Effector memory CD4-positive, alpha-beta T cell (primary cell): Measurements from ENCODE around the gene FNDC3B.
"Not testable (repeated sequence)": the region's sequence is repeated elsewhere in the genome, so short reads cannot be mapped to it uniquely, and the experiment has no call there.

Source experiments
- DNase-seq, 3 donors: peaks; one replicate each; pipeline ENCODE4 v3.0.0-alpha.2; 2020
- H3K27ac ChIP-seq: 2 replicates; pipeline ENCODE4 v1.7.0; 2013; ENCODE audit warnings: mild to moderate bottlenecking, low read length, moderate library complexity; ENCODE audit not compliant: insufficient read depth, poor library complexity, severe bottlenecking
- H3K27me3 ChIP-seq: replicated peaks from 2 replicates; pipeline ENCODE4 v1.7.0; 2013; ENCODE audit warnings: mild to moderate bottlenecking, low read length; ENCODE audit not compliant: insufficient read depth, control insufficient read depth, poor library complexity, severe bottlenecking
- H3K36me3 ChIP-seq: 2 replicates; pipeline ENCODE4 v1.7.0; 2013; ENCODE audit warnings: mild to moderate bottlenecking, low read length, moderate library complexity; ENCODE audit not compliant: control insufficient read depth, insufficient read depth
- H3K4me1 ChIP-seq: 2 replicates; pipeline ENCODE4 v1.7.0; 2013; ENCODE audit warnings: low read length, mild to moderate bottlenecking; ENCODE audit not compliant: control insufficient read depth, insufficient read depth, poor library complexity, severe bottlenecking
- H3K4me3 ChIP-seq: 2 replicates; pipeline ENCODE4 v1.7.0; 2013; ENCODE audit warnings: low read length, low read depth, mild to moderate bottlenecking; ENCODE audit not compliant: insufficient read depth, poor library complexity, severe bottlenecking
- H3K9me3 ChIP-seq: 2 replicates; pipeline ENCODE4 v1.7.0; 2013; ENCODE audit warnings: mild to moderate bottlenecking, low read length, moderate library complexity; ENCODE audit not compliant: control insufficient read depth

The FNDC3B gene

DNA sequence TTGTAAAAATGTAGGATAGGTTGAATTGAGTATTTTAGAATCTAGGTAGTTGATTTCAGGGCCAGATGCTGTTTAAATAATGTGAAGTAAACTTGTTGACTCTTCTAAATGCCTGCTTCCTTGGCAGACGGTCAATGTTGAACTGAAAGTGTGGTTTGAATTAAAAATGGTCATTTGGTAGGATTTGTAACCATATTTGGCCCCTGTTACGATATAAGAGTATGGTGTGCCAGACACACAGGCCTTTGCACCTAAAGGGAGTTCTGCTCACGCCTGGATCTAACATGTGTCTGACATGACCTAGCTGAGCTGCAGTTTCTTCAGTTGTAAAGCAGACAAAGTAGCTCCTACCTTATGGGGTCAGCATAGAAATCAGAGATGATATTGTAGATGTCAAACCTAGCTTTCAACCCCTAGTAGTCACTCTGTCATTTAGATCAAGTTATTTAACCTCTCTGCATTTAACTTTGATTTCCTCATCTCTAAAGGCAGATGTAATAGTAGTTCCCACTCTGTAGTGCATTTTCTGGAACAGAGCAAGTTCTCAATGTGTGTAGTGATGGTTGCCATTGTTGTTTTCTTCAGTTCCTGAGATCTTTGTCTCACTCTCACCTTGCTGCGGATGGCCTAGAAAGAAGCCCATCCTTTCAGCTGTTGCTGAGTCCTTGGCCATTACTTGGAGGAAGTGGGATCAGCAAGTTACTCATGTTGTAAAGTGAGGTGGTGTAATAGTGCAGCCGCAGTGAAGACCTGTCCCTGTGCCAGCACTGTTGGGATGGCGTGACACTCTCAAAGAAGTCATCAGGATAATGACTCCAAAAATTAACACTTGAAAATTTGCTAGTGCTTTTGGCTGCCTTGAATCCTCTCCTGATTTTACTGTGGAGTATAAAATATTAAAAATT lies 318.7 kb downstream of the FNDC3B start:
- H3K27me3 ChIP-seq: no peaks in the 10 kb centered on the region
- no peak for DNase-seq
- no peaks in the 10 kb centered on the region for H3K9me3 ChIP-seq
- no peak overlapping the region for H3K27ac ChIP-seq
- H3K4me1 ChIP-seq: no peaks in the 10 kb centered on the region
- H3K36me3 ChIP-seq: peaks cover 15% of the 10 kb centered on the region
- H3K4me3 ChIP-seq: no peak overlapping the region

DNA sequence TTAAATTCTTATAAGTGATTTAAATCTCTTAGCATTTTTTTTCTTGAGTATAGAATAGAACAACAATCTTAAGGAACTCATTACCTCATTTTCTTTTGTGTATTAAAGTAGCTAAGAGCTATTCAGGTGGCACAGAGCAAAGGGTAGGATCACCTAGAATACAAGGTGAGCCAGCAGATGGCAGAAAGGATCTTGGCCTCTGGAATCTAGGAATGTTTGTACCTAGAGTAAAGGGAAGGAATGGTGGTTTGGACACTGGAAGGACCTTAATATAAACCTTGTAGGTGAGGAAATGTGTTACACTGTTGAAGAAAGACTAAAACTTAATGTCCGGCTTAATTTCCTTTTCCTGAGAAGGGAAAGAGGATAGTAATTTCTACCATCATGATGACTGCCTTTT lies 319.9 kb downstream of the FNDC3B start:
- DNase-seq: no peak

GRCh38 chr3:172359996-172360395 lies 320.6 kb downstream of the FNDC3B start:
- no peak for DNase-seq
- Histone ChIP-seq H3K4me3 (no peak overlapping the region), H3K9me3 (no peaks in the 10 kb centered on the region), H3K36me3 (peaks cover 17% of the 10 kb centered on the region), H3K4me1 (no peaks in the 10 kb centered on the region), H3K27ac (no peak overlapping the region), H3K27me3 (no peaks in the 10 kb centered on the region)

More for the DNA sequence above, 319.9 kb downstream of the FNDC3B start:
- no peaks in the 10 kb centered on the region for H3K27me3 ChIP-seq
- peaks cover 17% of the 10 kb centered on the region for H3K36me3 ChIP-seq
- H3K9me3 ChIP-seq: no peaks in the 10 kb centered on the region
- H3K4me3 ChIP-seq: no peak overlapping the region
- no peak overlapping the region for H3K27ac ChIP-seq
- H3K4me1 ChIP-seq: no peaks in the 10 kb centered on the region

DNA sequence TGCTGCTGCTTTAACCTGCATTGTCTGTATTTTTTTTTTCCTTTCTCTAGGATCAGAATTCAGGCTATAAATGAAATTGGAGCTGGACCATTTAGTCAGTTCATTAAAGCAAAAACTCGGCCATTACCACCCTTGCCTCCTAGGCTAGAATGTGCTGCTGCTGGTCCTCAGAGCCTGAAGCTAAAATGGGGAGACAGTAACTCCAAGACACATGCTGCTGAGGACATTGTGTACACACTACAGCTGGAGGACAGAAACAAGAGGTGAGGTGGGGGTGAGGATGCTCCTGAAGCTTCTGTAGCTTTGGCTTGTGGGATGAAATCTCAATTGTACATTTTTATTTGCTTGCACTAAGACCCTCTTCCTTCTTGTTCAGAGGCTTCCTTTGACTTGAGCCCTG lies 323.2 kb downstream of the FNDC3B start:
- Histone ChIP-seq H3K4me3 (no peak overlapping the region), H3K27me3 (no peaks in the 10 kb centered on the region), H3K36me3 (peaks cover 17% of the 10 kb centered on the region), H3K9me3 (no peaks in the 10 kb centered on the region), H3K27ac (no peak overlapping the region), H3K4me1 (no peaks in the 10 kb centered on the region)
- no peak for DNase-seq

GRCh38 chr3:172364374-172365027 lies 325.1 kb downstream of the FNDC3B start:
- H3K27me3 ChIP-seq: no peaks in the 10 kb centered on the region
- no peak overlapping the region for H3K27ac ChIP-seq
- H3K36me3 ChIP-seq: peaks cover 15% of the 10 kb centered on the region
- H3K4me1 ChIP-seq: no peaks in the 10 kb centered on the region
- no peak overlapping the region for H3K4me3 ChIP-seq
- H3K9me3 ChIP-seq: no peaks in the 10 kb centered on the region
- no peak for DNase-seq

GRCh38 chr3:172365028-172365567 lies 325.7 kb downstream of the FNDC3B start:
- Histone ChIP-seq H3K27ac (no peak overlapping the region), H3K27me3 (no peaks in the 10 kb centered on the region), H3K4me1 (no peaks in the 10 kb centered on the region), H3K4me3 (no peak overlapping the region), H3K9me3 (no peaks in the 10 kb centered on the region), H3K36me3 (peaks cover 15% of the 10 kb centered on the region)
- DNase-seq: no peak

- no peaks in the 10 kb centered on the region for H3K9me3 ChIP-seq
- H3K27me3 ChIP-seq: no peaks in the 10 kb centered on the region
- no peak for DNase-seq
- H3K36me3 ChIP-seq: peaks cover 14% of the 10 kb centered on the region
- no peaks in the 10 kb centered on the region for H3K4me1 ChIP-seq
- H3K4me3 ChIP-seq: no peak overlapping the region
- no peak overlapping the region for H3K27ac ChIP-seq
These were observed 328.1 kb downstream of the FNDC3B start for GRCh38 chr3:172367205-172368105.

DNA sequence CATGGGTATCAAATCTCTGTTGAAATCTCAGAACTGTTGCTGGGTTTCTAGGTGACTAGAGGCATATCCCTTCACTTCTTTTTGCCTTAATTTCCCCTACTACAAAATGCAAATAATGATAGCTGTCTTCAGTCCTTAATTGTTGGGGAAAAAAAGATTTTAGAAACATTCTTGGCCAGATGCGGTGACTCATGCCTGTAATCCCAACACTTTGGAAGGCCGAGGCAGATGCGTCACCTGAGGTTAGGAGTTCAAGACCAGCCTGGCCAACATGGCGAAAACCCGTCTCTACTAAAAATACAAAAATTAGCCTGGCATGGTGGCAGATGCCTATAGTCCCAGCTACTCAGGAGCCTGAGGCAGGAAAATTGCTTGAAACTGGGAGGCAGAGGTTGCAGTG lies 329.2 kb downstream of the FNDC3B start:
- H3K36me3 ChIP-seq: peaks cover 11% of the 10 kb centered on the region
- not testable (repeated sequence) for DNase-seq, H3K27me3 ChIP-seq, H3K4me1 ChIP-seq, H3K27ac ChIP-seq, H3K4me3 ChIP-seq, H3K9me3 ChIP-seq

- Histone ChIP-seq H3K4me3 (no peak overlapping the region), H3K9me3 (no peaks in the 10 kb centered on the region), H3K27me3 (no peaks in the 10 kb centered on the region), H3K27ac (no peak overlapping the region), H3K4me1 (no peaks in the 10 kb centered on the region), H3K36me3 (peaks cover 8% of the 10 kb centered on the region)
- no peak for DNase-seq
These were observed 330.3 kb downstream of the FNDC3B start for GRCh38 chr3:172369590-172370259.
